OCI-LY3 (cell line): ENCODE data around the gene NHLRC2.

ENCODE experiments used
- H2AFZ ChIP-seq: fragments of 200-600, 300-600 bp; shearing (Covaris generic); 2 replicates; pipeline ENCODE4 v1.6.0; 2014; ENCODE audit warnings: antibody characterized with exemption, low read depth, low read length
- H3K27ac ChIP-seq: fragments of 200-600, 300-600 bp; sonication (generic); 2 replicates; pipeline ENCODE4 v1.5.1; 2014; ENCODE audit warnings: mild to moderate bottlenecking, low read length, moderate library complexity, mixed read lengths
- H3K27me3 ChIP-seq: fragments of 200-600, 300-600 bp; sonication (generic); 2 replicates; pipeline ENCODE4 v1.6.1; 2014; ENCODE audit warnings: low read depth, low read length, mixed read lengths
- H3K36me3 ChIP-seq: fragments of 200-600, 300-600 bp; sonication (generic); replicated peaks from 2 replicates; pipeline ENCODE3; 2014; ENCODE audit warnings: low read depth, low read length, mixed read lengths
- H3K4me1 ChIP-seq: fragments of 300-600, 200-600 bp; sonication (generic); 2 replicates; pipeline ENCODE4 v1.6.1; 2014; ENCODE audit warnings: low read length, mixed read lengths
- H3K4me2 ChIP-seq: fragments of 200-600, 300-600 bp; sonication (generic); 2 replicates; pipeline ENCODE4 v1.6.1; 2014; ENCODE audit warnings: low read length, mixed read lengths
- H3K4me3 ChIP-seq: fragments of 300-600, 200-600 bp; sonication (generic); 2 replicates; pipeline ENCODE4 v1.5.1; 2014; ENCODE audit warnings: antibody characterized with exemption, mild to moderate bottlenecking, low read length, moderate library complexity
- H3K79me2 ChIP-seq: fragments of 300-600, 200-600 bp; shearing (Covaris generic); 2 replicates; pipeline ENCODE4 v1.6.1; 2014; ENCODE audit warnings: mild to moderate bottlenecking, low read length, mixed read lengths
- H3K9ac ChIP-seq: fragments of 300-600, 200-600 bp; shearing (Covaris generic); 2 replicates; pipeline ENCODE4 v1.6.0; 2014; ENCODE audit warnings: mild to moderate bottlenecking, low read length, moderate library complexity
- H3K9me3 ChIP-seq: fragments of 200-600, 300-600 bp; shearing (Covaris generic); 2 replicates; pipeline ENCODE4 v1.6.1; 2014; ENCODE audit warnings: low read length, mixed read lengths; ENCODE audit not compliant: insufficient read depth
- H4K20me1 ChIP-seq: fragments of 200-600, 300-600 bp; sonication (generic); 2 replicates; pipeline ENCODE4 v1.6.1; 2016; ENCODE audit warnings: low read length, mixed read lengths; ENCODE audit not compliant: insufficient read depth
- CTCF ChIP-seq: fragments of 200-600, 300-600 bp; sonication (generic); IDR thresholded peaks from 2 replicates; pipeline ENCODE4 v1.5.1; 2014; ENCODE audit warnings: antibody characterized with exemption, low read length, low read depth
- EZH2phosphoT487 ChIP-seq: fragments of 200-600 bp; shearing (Covaris generic); IDR thresholded peaks from 2 replicates; pipeline ENCODE4 v1.6.1; 2018; ENCODE audit warnings: antibody characterized with exemption, mixed run types, low read depth

The NHLRC2 gene

GRCh38 chr10:113856563-113856962, 2.1 kb downstream of the NHLRC2 start:
- peaks cover 27% of the 10 kb centered on the region for H3K36me3 ChIP-seq
- H3K79me2 ChIP-seq = peaks cover 47% of the 10 kb centered on the region
- no peak for TF ChIP-seq EZH2phosphoT487
- no peaks in the 10 kb centered on the region for H3K27me3 ChIP-seq
- H3K4me3 ChIP-seq = peak overlapping the region; percentile 93
- H3K4me2 ChIP-seq = peak overlapping the region; percentile 94
- peaks cover 12% of the 10 kb centered on the region for H4K20me1 ChIP-seq
- H3K4me1 ChIP-seq = peaks cover 61% of the 10 kb centered on the region
- no peaks in the 10 kb centered on the region for H3K9me3 ChIP-seq
- no peak overlapping the region for H2AFZ ChIP-seq
- no peak overlapping the region for H3K9ac ChIP-seq
- H3K27ac ChIP-seq = no peak overlapping the region

DNA sequence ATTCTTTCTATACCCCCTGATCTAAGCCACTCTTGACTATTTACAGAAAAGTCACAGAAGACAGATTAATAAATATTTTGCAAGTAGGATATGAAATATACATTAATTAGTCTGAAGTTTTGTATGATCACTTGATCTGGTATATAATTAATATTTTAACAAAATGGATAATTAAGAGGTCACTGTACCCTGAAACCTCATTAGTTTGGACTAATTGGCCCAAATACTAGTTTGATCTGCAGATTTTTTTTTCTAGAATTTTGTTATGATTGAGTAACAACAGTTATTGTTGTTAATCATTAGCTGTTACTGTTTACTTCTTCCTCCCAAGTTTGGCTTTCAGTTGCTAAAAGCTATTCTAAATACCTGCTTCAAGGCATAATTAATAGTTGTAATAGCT, 2.7 kb downstream of the NHLRC2 start:
- Histone ChIP-seq H3K27me3 (no peaks in the 10 kb centered on the region), H4K20me1 (peaks cover 12% of the 10 kb centered on the region), H3K4me1 (peaks cover 56% of the 10 kb centered on the region), H3K36me3 (peaks cover 26% of the 10 kb centered on the region), H3K9me3 (no peaks in the 10 kb centered on the region), H3K4me2 (no peak overlapping the region; the same call in 1 of the 2 replicates), H3K27ac (no peak overlapping the region), H2AFZ (no peak overlapping the region), H3K4me3 (no peak overlapping the region), H3K79me2 (peaks cover 47% of the 10 kb centered on the region), H3K9ac (no peak overlapping the region)
- TF ChIP-seq CTCF (no peak), EZH2phosphoT487 (no peak)

- Histone ChIP-seq H3K9ac (no peak overlapping the region), H3K27ac (no peak overlapping the region), H3K79me2 (peaks cover 47% of the 10 kb centered on the region), H4K20me1 (peaks cover 12% of the 10 kb centered on the region), H3K27me3 (no peaks in the 10 kb centered on the region), H3K4me1 (peaks cover 43% of the 10 kb centered on the region), H3K4me3 (no peak overlapping the region), H3K4me2 (no peak overlapping the region), H3K36me3 (peaks cover 22% of the 10 kb centered on the region), H2AFZ (no peak overlapping the region), H3K9me3 (no peaks in the 10 kb centered on the region)
- TF ChIP-seq CTCF (no peak), EZH2phosphoT487 (no peak)
Observed at GRCh38 chr10:113858541-113858940, 4.1 kb downstream of the NHLRC2 start.

GRCh38 chr10:113859261-113859660, 4.8 kb downstream of the NHLRC2 start:
- Histone ChIP-seq H3K4me2 (peak overlapping the region; percentile 71), H3K9me3 (no peaks in the 10 kb centered on the region), H3K4me3 (peak overlapping the region; percentile 44; the same call in 1 of the 2 replicates), H3K9ac (no peak overlapping the region), H3K79me2 (peaks cover 47% of the 10 kb centered on the region), H3K27me3 (no peaks in the 10 kb centered on the region), H3K4me1 (peaks cover 42% of the 10 kb centered on the region), H3K27ac (no peak overlapping the region), H3K36me3 (peaks cover 28% of the 10 kb centered on the region), H2AFZ (no peak overlapping the region), H4K20me1 (peaks cover 12% of the 10 kb centered on the region)
- no peak for TF ChIP-seq CTCF
- no peak for TF ChIP-seq EZH2phosphoT487
